Fibroblast of pulmonary artery (primary cell): ENCODE results near the gene RNU5D-1.
"Not testable (repeated sequence)": the region's sequence is repeated elsewhere in the genome, so short reads cannot be mapped to it uniquely, and the experiment has no call there.

Experiments used
- DNase-seq: peaks from one replicate; pipeline ENCODE4 v3.0.0-alpha.2; 2010; ENCODE audit warnings: low read depth
- H3K4me3 ChIP-seq: replicated peaks from 2 replicates; pipeline ENCODE4 v1.5.1; 2011; ENCODE audit warnings: low read depth, mild to moderate bottlenecking, control low read depth, low read length, moderate library complexity
- CTCF ChIP-seq: IDR thresholded peaks from 2 replicates; pipeline ENCODE4 v1.5.1; 2011; ENCODE audit warnings: mild to moderate bottlenecking, control low read depth, low read length, inconsistent platforms; ENCODE audit errors: missing control alignments

RNU5D-1 gene

GRCh38 chr1:44707959-44708831, 22.8 kb downstream of the RNU5D-1 start:
- DNase-seq, result peak; percentile 69
- H3K4me3 ChIP-seq, result no peak overlapping the region
- TF ChIP-seq CTCF, result peak; percentile 66

GRCh38 chr1:44707112-44707881, 23.7 kb downstream of the RNU5D-1 start:
- TF ChIP-seq CTCF, result no peak
- DNase-seq, result peak; percentile 83
- no peak overlapping the region for H3K4me3 ChIP-seq

GRCh38 chr1:44705938-44706337, 25.0 kb downstream of the RNU5D-1 start:
- DNase-seq, result no peak
- H3K4me3 ChIP-seq, result no peak overlapping the region
- no peak for TF ChIP-seq CTCF

- no peak overlapping the region for H3K4me3 ChIP-seq
- DNase-seq, result no peak
- no peak for TF ChIP-seq CTCF
These were observed 25.5 kb downstream of the RNU5D-1 start for GRCh38 chr1:44705470-44705869.

- no peak for TF ChIP-seq CTCF
- DNase-seq, result no peak
- no peak overlapping the region for H3K4me3 ChIP-seq
These were observed 29.8 kb downstream of the RNU5D-1 start for GRCh38 chr1:44701141-44701573.

- DNase-seq, result no peak
- TF ChIP-seq CTCF, result no peak
- no peak overlapping the region for H3K4me3 ChIP-seq
These were observed 30.4 kb downstream of the RNU5D-1 start for GRCh38 chr1:44700573-44700972.

- not testable (repeated sequence) for DNase-seq, H3K4me3 ChIP-seq
These were observed 31.6 kb downstream of the RNU5D-1 start for GRCh38 chr1:44699375-44699774.
